Neutrophil (primary cell): ENCODE results near the gene TOP1.

Experiments
- H3K27ac ChIP-seq: fragments of 200-600 bp; sonication (generic); 2 replicates; pipeline ENCODE4 v1.5.1; 2016; ENCODE audit warnings: mild to moderate bottlenecking, moderate library complexity
- H3K27me3 ChIP-seq: fragments of 200-600 bp; sonication (generic); 2 replicates; pipeline ENCODE4 v1.6.0; 2016; ENCODE audit warnings: mild to moderate bottlenecking
- H3K36me3 ChIP-seq: fragments of 200-600 bp; sonication (generic); 2 replicates; pipeline ENCODE4 v1.5.1; 2017
- H3K4me1 ChIP-seq, 2 experiments: fragments of 200-600 bp in 1 of 2; sonication (generic) in 1 of 2; 1 replicate in 1 of 2; 2 replicates in 1 of 2; pipeline versions ENCODE4 v1.5.1 to v1.6.1; 2013 to 2016; ENCODE audit warnings: low read depth in 1 of 2, low read length in 1 of 2, mild to moderate bottlenecking in 1 of 2, moderate library complexity in 1 of 2; ENCODE audit not compliant: control insufficient read depth in 1 of 2, insufficient read depth in 1 of 2
- H3K4me3 ChIP-seq, 2 experiments: fragments of 200-600 bp in 1 of 2; sonication (generic) in 1 of 2; 1 replicate in 1 of 2; 2 replicates in 1 of 2; pipeline ENCODE4 v1.5.1; 2013 to 2016; ENCODE audit warnings: low read depth in 1 of 2, low read length in 1 of 2, mild to moderate bottlenecking in 1 of 2, moderate library complexity in 1 of 2
- H3K9me3 ChIP-seq: fragments of 200-600 bp; sonication (generic); 2 replicates; pipeline ENCODE4 v1.5.1; 2016
- TF ChIP-seq, protein P1 (sequence below): fragments of 200-600 bp; sonication (generic); IDR thresholded peaks from 2 replicates; pipeline ENCODE4 v1.5.1; 2016; ENCODE audit warnings: antibody characterized with exemption

TOP1 gene

DNA sequence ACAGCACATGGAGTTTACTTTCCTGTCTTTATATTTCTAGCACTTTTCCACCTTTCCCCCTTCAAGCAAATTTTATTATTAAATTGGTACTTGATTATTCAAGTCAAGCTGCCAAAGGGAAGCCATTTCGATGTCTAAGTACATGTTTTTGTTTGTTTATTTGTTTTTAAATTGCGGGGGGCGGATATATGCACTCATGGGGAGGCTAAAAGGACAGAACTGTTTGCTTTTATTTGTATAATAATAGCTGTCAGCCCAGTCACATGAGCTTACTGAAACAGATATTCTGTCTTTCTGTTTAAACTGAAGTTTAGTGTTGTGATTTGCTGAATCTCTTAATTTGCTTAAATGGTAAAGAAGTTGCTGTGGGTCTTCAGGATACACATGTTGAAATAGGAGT is 59.2 kb downstream of the TOP1 start:
- no peaks in the 10 kb centered on the region for H3K9me3 ChIP-seq
- TF ChIP-seq, protein P1, sequence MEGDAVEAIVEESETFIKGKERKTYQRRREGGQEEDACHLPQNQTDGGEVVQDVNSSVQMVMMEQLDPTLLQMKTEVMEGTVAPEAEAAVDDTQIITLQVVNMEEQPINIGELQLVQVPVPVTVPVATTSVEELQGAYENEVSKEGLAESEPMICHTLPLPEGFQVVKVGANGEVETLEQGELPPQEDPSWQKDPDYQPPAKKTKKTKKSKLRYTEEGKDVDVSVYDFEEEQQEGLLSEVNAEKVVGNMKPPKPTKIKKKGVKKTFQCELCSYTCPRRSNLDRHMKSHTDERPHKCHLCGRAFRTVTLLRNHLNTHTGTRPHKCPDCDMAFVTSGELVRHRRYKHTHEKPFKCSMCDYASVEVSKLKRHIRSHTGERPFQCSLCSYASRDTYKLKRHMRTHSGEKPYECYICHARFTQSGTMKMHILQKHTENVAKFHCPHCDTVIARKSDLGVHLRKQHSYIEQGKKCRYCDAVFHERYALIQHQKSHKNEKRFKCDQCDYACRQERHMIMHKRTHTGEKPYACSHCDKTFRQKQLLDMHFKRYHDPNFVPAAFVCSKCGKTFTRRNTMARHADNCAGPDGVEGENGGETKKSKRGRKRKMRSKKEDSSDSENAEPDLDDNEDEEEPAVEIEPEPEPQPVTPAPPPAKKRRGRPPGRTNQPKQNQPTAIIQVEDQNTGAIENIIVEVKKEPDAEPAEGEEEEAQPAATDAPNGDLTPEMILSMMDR, result no peak
- peaks cover 81% of the 10 kb centered on the region for H3K36me3 ChIP-seq
- H3K4me1 ChIP-seq, result no peaks in the 10 kb centered on the region
- no peak overlapping the region for H3K27ac ChIP-seq
- no peak overlapping the region for H3K4me3 ChIP-seq
- no peaks in the 10 kb centered on the region for H3K27me3 ChIP-seq

DNA sequence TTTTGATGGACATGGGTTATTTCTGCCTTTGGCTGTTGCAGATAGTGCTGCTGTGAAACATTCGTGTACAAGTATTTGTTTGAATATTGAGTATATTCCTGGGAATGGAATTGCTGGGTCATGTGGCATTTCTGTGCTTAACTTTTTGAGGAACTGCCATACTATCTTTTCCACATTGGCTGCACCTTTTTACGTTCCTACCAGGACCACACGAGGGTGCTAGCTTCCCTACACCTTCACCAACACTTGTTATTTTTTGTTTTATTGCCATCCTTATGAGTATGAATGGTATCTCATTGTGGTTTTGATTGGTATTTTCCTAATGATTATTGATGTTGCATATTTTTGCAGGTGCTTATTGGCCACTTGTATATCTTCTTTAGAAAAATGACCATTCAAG is 60.9 kb downstream of the TOP1 start:
- Histone ChIP-seq H3K9me3 (no peaks in the 10 kb centered on the region), H3K4me1 (no peaks in the 10 kb centered on the region), H3K4me3 (no peak overlapping the region), H3K27ac (no peak overlapping the region), H3K36me3 (peaks cover 81% of the 10 kb centered on the region), H3K27me3 (no peaks in the 10 kb centered on the region)
- TF ChIP-seq, protein P1, result no peak

DNA sequence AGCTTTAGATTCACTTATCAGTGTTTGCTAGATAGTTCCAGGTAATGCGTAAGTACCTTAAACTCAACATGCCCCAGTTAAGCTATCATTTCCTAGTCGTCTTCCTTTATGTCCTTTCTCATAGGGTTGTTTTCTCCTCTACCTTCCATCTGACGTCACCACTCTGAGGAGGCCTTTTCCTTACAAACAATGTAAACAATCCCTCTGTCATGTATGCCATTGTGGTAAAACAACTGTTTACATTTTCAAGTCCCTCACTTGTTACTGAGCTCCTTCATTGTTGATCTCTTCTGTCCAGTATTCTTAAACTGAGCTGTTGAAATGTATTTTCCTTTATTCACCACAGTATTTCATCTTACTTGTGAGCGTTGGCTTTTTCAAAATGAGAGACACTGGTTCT is 63.3 kb downstream of the TOP1 start:
- Histone ChIP-seq H3K4me3 (no peak overlapping the region), H3K36me3 (peaks cover 82% of the 10 kb centered on the region), H3K9me3 (no peaks in the 10 kb centered on the region), H3K27me3 (no peaks in the 10 kb centered on the region), H3K4me1 (no peaks in the 10 kb centered on the region), H3K27ac (no peak overlapping the region)
- TF ChIP-seq, protein P1, result no peak

DNA sequence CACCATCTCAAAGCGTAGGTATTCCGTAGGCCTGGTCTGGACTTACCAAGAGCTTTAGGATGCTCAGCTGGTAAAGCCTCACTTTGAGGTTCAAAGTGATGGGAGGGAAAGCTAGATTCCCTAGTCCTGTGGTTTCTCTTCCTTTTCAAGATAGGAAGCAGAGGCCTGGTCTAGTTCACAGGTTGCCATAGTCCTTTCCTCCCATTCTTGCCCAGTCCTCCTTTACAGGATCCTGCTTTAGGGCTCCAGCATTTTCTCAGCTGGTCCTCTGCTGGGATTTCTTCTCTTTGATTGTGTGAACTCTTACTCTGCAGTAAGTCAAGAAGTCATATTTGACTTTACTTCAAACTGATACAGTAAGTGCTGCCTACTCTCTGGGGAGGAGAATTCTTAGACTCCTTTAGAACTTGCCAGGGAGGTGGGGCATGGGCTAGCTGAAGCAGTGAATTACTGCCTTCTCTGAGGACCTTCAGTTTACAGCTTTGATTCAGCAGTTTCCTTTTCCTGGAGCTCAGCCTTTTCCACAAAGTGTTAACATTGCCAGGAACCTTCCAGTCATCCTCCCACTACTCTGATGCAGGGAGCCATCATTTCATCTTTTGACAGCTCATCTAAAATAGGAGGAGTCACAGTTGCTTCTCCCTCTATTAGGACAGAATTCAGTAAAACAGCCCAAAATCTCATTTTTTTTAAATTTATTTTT is 65.9 kb downstream of the TOP1 start:
- H3K4me3 ChIP-seq, result no peak overlapping the region
- TF ChIP-seq, protein P1, result no peak
- no peaks in the 10 kb centered on the region for H3K9me3 ChIP-seq
- H3K4me1 ChIP-seq, result peaks cover 7 to 12% of the 10 kb centered on the region in 2 experiments
- H3K27ac ChIP-seq, result peak overlapping the region; percentile 27
- peaks cover 84% of the 10 kb centered on the region for H3K36me3 ChIP-seq
- no peaks in the 10 kb centered on the region for H3K27me3 ChIP-seq

DNA sequence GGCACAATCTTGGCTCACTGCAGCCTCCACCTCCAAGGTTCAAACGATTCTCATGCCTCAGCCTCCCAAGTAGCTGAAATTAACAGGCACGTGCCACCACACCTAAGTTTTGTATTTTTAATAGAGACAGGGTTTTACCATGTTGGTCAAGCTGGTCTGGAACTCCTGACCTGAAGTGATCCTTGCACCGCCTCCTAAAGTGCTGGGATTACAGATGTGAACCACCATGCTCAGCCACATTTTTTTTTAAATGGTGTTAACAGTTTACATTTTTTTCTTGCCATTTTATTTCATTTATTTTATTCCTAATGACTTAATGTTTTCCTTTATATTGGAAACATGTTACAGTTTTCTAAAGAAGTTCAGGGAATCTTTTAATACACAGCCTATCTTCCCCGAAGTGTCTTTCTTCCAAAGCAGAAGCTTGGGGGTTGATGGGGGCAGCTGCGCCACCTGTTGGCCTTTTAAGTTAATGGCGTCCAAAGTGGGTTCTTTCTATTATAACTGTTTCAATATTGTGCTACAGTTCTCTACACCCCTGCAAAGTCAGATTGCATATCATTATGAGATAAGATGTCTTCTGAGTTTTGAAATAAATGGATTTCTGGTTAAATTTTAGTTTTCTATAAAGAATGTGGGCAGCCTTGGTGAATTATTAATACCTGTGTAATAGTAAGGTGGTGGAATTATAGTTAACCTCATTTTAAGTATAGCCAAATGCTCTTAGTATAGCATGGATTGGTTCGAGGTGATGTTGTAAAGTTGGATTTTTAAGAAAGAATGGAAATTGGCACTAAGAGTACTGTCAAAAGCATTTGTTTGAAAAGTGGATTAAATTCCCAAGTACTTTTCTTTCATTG is 66.7 kb downstream of the TOP1 start:
- Histone ChIP-seq H3K36me3 (peaks cover 89% of the 10 kb centered on the region), H3K4me3 (no peak overlapping the region), H3K27ac (no peak overlapping the region), H3K9me3 (no peaks in the 10 kb centered on the region), H3K27me3 (no peaks in the 10 kb centered on the region), H3K4me1 (peaks cover 7 to 12% of the 10 kb centered on the region in 2 experiments)
- TF ChIP-seq, protein P1, result peak; percentile 72
